NB4 (cell line): Measurements from ENCODE around the gene SLAMF6.

Experiments used
- CTCF ChIP-seq: IDR thresholded peaks from one replicate; pipeline ENCODE4 v1.5.1; 2012; ENCODE audit warnings: low read depth, low read length
- MYC ChIP-seq: IDR thresholded peaks from 2 replicates; pipeline ENCODE4 v1.6.1; 2011; ENCODE audit warnings: low read depth, low read length
- POLR2A ChIP-seq: IDR thresholded peaks from 2 replicates; pipeline ENCODE4 v1.6.1; 2011; ENCODE audit warnings: mild to moderate bottlenecking; ENCODE audit not compliant: insufficient read length; ENCODE audit errors: extremely low read depth
- TF ChIP-seq, protein P1 (sequence below): IDR thresholded peaks from 2 replicates; pipeline ENCODE4 v1.6.1; 2011; ENCODE audit warnings: low read depth, low read length

GRCh38 chr1:160436966-160437365, 86.1 kb downstream of the SLAMF6 start:
- TF ChIP-seq, protein P1, sequence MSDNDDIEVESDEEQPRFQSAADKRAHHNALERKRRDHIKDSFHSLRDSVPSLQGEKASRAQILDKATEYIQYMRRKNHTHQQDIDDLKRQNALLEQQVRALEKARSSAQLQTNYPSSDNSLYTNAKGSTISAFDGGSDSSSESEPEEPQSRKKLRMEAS, result no peak
- no peak for TF ChIP-seq CTCF
- TF ChIP-seq POLR2A, result no peak
- no peak for TF ChIP-seq MYC
